ENCODE data around the gene ZBTB17.
"Not testable (repeated sequence)": the region's sequence is repeated elsewhere in the genome, so short reads cannot be mapped to it uniquely, and the experiment has no call there.

Gene ZBTB17

GRCh38 chr1:15926448-15926847, 49.5 kb downstream of the ZBTB17 start:
- not testable (repeated sequence) for H3K27ac ChIP-seq (replicated peaks; ENCODE audit: low read length); H3K27me3 ChIP-seq (ENCODE audit: control insufficient read depth in 3 of 3, insufficient read depth in 3 of 3, low read depth in 1 of 3, low read length in 3 of 3); H4K8ac ChIP-seq (ENCODE audit: low read depth, low read length); H3K18ac ChIP-seq (ENCODE audit: low read length); H2BK120ac ChIP-seq (ENCODE audit: low read depth, low read length); H3K9ac ChIP-seq (ENCODE audit: low read depth, low read length, poor library complexity); H2AK5ac ChIP-seq (ENCODE audit: low read depth, low read length); H3K4ac ChIP-seq (ENCODE audit: low read length); H3K4me1 ChIP-seq (ENCODE audit: control insufficient read depth in 2 of 2, insufficient read depth in 1 of 2, low read depth in 1 of 2, low read length in 2 of 2); H3K9me3 ChIP-seq (replicated peaks in 1 of 2; ENCODE audit: control insufficient read depth in 2 of 2, insufficient read depth in 1 of 2, low read depth in 1 of 2, low read length in 2 of 2); H3K4me2 ChIP-seq (ENCODE audit: insufficient read depth, low read length, poor library complexity, severe bottlenecking); H2BK5ac ChIP-seq (ENCODE audit: low read length); H2BK12ac ChIP-seq (ENCODE audit: low read length); H3K4me3 ChIP-seq (ENCODE audit: low read length in 2 of 2); H3K14ac ChIP-seq (ENCODE audit: low read length); H3K23ac ChIP-seq (ENCODE audit: low read depth, low read length, poor library complexity); H4K91ac ChIP-seq (ENCODE audit: low read depth, low read length, poor library complexity); H3K79me1 ChIP-seq (ENCODE audit: low read depth, low read length); H2AFZ ChIP-seq (ENCODE audit: low read length); DNase-seq (ENCODE audit: low spot score); H2BK15ac ChIP-seq (ENCODE audit: low read length)
- WGBS, 2 donors (ENCODE audit: extremely low coverage in 2 of 2, insufficient read length in 2 of 2, insufficient replicate concordance in 1 of 2) = no CpG with 5 or more reads among the region's 8 CpGs
- peaks cover 38 to 100% of the 10 kb centered on the region in 2 donors for H3K36me3 ChIP-seq (replicated peaks in 1 of 2; ENCODE audit: control insufficient read depth in 2 of 2, insufficient read depth in 2 of 2, low read length in 2 of 2)

DNA sequence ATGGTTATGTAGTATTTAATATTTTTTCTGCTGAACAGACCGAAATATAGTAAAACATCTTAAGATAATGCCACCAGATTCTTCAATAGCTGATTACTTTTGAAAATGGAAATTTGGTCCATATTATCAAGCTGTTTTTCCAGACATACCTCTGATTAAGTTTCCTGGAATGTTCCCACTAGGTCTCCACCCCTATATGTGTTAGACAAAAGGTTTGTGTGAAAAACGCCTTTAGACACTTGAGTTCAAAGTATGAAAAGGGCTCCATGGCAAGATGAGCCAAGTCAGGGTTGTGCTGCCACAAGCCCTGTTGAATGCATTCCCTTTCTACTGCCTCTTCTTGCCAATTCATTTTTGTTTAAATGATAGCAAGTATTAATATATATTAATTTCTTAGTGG, 52.7 kb downstream of the ZBTB17 start:
- Histone ChIP-seq H3K18ac (ENCODE audit: low read length) (no peak overlapping the region), H3K79me1 (ENCODE audit: low read depth, low read length) (no peaks in the 10 kb centered on the region), H4K8ac (ENCODE audit: low read depth, low read length) (no peak overlapping the region), H4K91ac (ENCODE audit: low read depth, low read length, poor library complexity) (no peak overlapping the region), H2AK5ac (ENCODE audit: low read depth, low read length) (no peak overlapping the region), H3K23ac (ENCODE audit: low read depth, low read length, poor library complexity) (no peak overlapping the region), H3K14ac (ENCODE audit: low read length) (no peak overlapping the region), H2BK15ac (ENCODE audit: low read length) (no peak overlapping the region), H2AFZ (ENCODE audit: low read length) (no peak overlapping the region), H3K9ac (ENCODE audit: low read depth, low read length, poor library complexity) (no peak overlapping the region), H3K27ac (replicated peaks; ENCODE audit: low read length) (no peak overlapping the region), H3K4me2 (ENCODE audit: insufficient read depth, low read length, poor library complexity, severe bottlenecking) (no peak overlapping the region), H3K4me3 (ENCODE audit: low read length in 2 of 2) (no peak overlapping the region), H2BK120ac (ENCODE audit: low read depth, low read length) (no peak overlapping the region), H3K9me3 (replicated peaks in 1 of 2; ENCODE audit: control insufficient read depth in 2 of 2, insufficient read depth in 1 of 2, low read depth in 1 of 2, low read length in 2 of 2) (no peaks in the 10 kb centered on the region), H3K27me3 (ENCODE audit: control insufficient read depth in 3 of 3, insufficient read depth in 3 of 3, low read depth in 1 of 3, low read length in 3 of 3) (no peaks in the 10 kb centered on the region), H2BK12ac (ENCODE audit: low read length) (no peak overlapping the region), H3K4me1 (ENCODE audit: control insufficient read depth in 2 of 2, insufficient read depth in 1 of 2, low read depth in 1 of 2, low read length in 2 of 2) (no peaks in the 10 kb centered on the region), H2BK5ac (ENCODE audit: low read length) (no peak overlapping the region), H3K36me3 (replicated peaks in 1 of 2; ENCODE audit: control insufficient read depth in 2 of 2, insufficient read depth in 2 of 2, low read length in 2 of 2) (peaks cover 22 to 100% of the 10 kb centered on the region in 2 donors), H3K4ac (ENCODE audit: low read length) (no peak overlapping the region)
- DNase-seq (ENCODE audit: low spot score) = no peak
- no CpG with 5 or more reads among the region's 2 CpGs for WGBS, 2 donors (ENCODE audit: extremely low coverage in 2 of 2, insufficient read length in 2 of 2, insufficient replicate concordance in 1 of 2)

DNA sequence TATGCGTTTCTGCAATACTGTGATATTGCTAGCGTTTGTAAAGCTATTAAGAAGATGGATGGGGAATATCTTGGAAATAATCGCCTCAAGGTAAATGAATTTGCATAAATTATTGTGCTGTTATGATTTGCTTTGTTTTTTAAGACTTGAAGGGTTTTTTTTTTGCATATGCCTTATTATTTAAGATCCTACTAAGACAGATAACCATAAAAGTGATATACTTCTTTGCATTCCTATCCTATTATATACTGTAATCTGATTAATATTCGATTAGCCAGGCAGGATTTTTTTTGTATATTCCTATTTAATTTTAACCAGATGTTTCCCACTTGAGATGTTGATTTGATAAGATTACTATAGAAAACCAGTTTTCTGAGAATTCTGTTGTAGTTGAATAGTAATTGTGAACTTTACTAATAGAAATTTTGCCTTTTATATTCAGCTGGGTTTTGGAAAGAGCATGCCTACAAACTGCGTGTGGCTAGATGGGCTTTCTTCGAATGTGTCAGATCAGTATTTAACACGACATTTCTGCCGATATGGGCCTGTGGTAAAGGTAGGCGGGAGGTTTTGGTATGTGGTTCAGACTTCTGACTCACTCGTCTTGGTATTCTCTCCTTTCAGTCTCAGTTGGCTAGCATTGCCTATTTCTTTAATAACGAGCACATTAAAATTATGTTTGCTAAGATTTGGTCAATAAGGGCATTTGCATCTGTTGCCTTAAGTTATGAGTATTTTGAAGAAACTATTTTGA, 56.8 kb downstream of the ZBTB17 start:
- no peak overlapping the region for H2BK15ac ChIP-seq (ENCODE audit: low read length)
- peaks cover 23 to 98% of the 10 kb centered on the region in 2 donors for H3K36me3 ChIP-seq (replicated peaks in 1 of 2; ENCODE audit: control insufficient read depth in 2 of 2, insufficient read depth in 2 of 2, low read length in 2 of 2)
- DNase-seq (ENCODE audit: low spot score) = no peak
- no peak overlapping the region for H2BK12ac ChIP-seq (ENCODE audit: low read length)
- no peak overlapping the region for H3K4ac ChIP-seq (ENCODE audit: low read length)
- no peak overlapping the region for H4K8ac ChIP-seq (ENCODE audit: low read depth, low read length)
- H3K9ac ChIP-seq (ENCODE audit: low read depth, low read length, poor library complexity) = no peak overlapping the region
- no peak overlapping the region for H3K14ac ChIP-seq (ENCODE audit: low read length)
- no peak overlapping the region for H2BK120ac ChIP-seq (ENCODE audit: low read depth, low read length)
- no peaks in the 10 kb centered on the region for H3K4me1 ChIP-seq (ENCODE audit: control insufficient read depth in 2 of 2, insufficient read depth in 1 of 2, low read depth in 1 of 2, low read length in 2 of 2)
- no peaks in the 10 kb centered on the region for H3K9me3 ChIP-seq (replicated peaks in 1 of 2; ENCODE audit: control insufficient read depth in 2 of 2, insufficient read depth in 1 of 2, low read depth in 1 of 2, low read length in 2 of 2)
- peaks cover 2% of the 10 kb centered on the region for H3K79me1 ChIP-seq (ENCODE audit: low read depth, low read length)
- no peak overlapping the region for H3K23ac ChIP-seq (ENCODE audit: low read depth, low read length, poor library complexity)
- H2AK5ac ChIP-seq (ENCODE audit: low read depth, low read length) = no peak overlapping the region
- WGBS, 2 donors (ENCODE audit: extremely low coverage in 2 of 2, insufficient read length in 2 of 2, insufficient replicate concordance in 1 of 2) = no CpG with 5 or more reads among the region's 11 CpGs
- no peak overlapping the region for H3K27ac ChIP-seq (replicated peaks; ENCODE audit: low read length)
- H4K91ac ChIP-seq (ENCODE audit: low read depth, low read length, poor library complexity) = no peak overlapping the region
- no peak overlapping the region for H3K4me3 ChIP-seq (ENCODE audit: low read length in 2 of 2)
- H3K27me3 ChIP-seq (ENCODE audit: control insufficient read depth in 3 of 3, insufficient read depth in 3 of 3, low read depth in 1 of 3, low read length in 3 of 3) = no peaks in the 10 kb centered on the region
- H3K4me2 ChIP-seq (ENCODE audit: insufficient read depth, low read length, poor library complexity, severe bottlenecking) = no peak overlapping the region
- H2BK5ac ChIP-seq (ENCODE audit: low read length) = no peak overlapping the region
- no peak overlapping the region for H2AFZ ChIP-seq (ENCODE audit: low read length)
- no peak overlapping the region for H3K18ac ChIP-seq (ENCODE audit: low read length)

DNA sequence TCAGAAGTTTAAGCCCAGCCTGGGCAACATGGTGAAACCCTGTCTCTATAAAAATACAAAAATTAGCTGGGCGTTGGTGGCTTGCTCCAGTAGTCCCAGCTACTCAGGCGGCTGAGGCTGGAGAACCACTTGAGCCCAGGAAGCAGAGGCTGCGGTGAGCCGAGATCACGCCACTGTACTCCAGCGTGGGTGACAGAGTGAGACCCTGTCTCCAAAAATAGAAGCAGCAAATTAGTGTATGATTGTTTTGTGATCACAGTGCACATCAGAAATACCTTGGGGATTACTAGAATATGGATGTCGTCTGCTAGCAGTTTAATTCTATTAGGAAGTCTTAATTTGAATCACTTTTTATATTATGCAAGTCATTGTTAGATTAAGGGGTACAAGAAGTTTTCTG, 59.0 kb downstream of the ZBTB17 start:
- Histone ChIP-seq H4K91ac (ENCODE audit: low read depth, low read length, poor library complexity) (no peak overlapping the region), H2BK12ac (ENCODE audit: low read length) (no peak overlapping the region), H2BK120ac (ENCODE audit: low read depth, low read length) (no peak overlapping the region), H3K4me1 (ENCODE audit: control insufficient read depth in 2 of 2, insufficient read depth in 1 of 2, low read depth in 1 of 2, low read length in 2 of 2) (no peaks in the 10 kb centered on the region), H3K18ac (ENCODE audit: low read length) (no peak overlapping the region), H3K4ac (ENCODE audit: low read length) (no peak overlapping the region), H2BK5ac (ENCODE audit: low read length) (no peak overlapping the region), H3K4me2 (ENCODE audit: insufficient read depth, low read length, poor library complexity, severe bottlenecking) (no peak overlapping the region), H3K23ac (ENCODE audit: low read depth, low read length, poor library complexity) (no peak overlapping the region), H3K9me3 (replicated peaks in 1 of 2; ENCODE audit: control insufficient read depth in 2 of 2, insufficient read depth in 1 of 2, low read depth in 1 of 2, low read length in 2 of 2) (no peaks in the 10 kb centered on the region), H3K14ac (ENCODE audit: low read length) (no peak overlapping the region), H3K9ac (ENCODE audit: low read depth, low read length, poor library complexity) (no peak overlapping the region), H2AFZ (ENCODE audit: low read length) (no peak overlapping the region), H3K79me1 (ENCODE audit: low read depth, low read length) (peaks cover 2% of the 10 kb centered on the region), H4K8ac (ENCODE audit: low read depth, low read length) (no peak overlapping the region), H2AK5ac (ENCODE audit: low read depth, low read length) (no peak overlapping the region), H3K27ac (replicated peaks; ENCODE audit: low read length) (no peak overlapping the region), H3K27me3 (ENCODE audit: control insufficient read depth in 3 of 3, insufficient read depth in 3 of 3, low read depth in 1 of 3, low read length in 3 of 3) (no peaks in the 10 kb centered on the region), H3K4me3 (ENCODE audit: low read length in 2 of 2) (no peak overlapping the region), H3K36me3 (replicated peaks in 1 of 2; ENCODE audit: control insufficient read depth in 2 of 2, insufficient read depth in 2 of 2, low read length in 2 of 2) (peaks cover 15 to 99% of the 10 kb centered on the region in 2 donors), H2BK15ac (ENCODE audit: low read length) (no peak overlapping the region)
- WGBS, 2 donors (ENCODE audit: extremely low coverage in 2 of 2, insufficient read length in 2 of 2, insufficient replicate concordance in 1 of 2) = no CpG with 5 or more reads among the region's 7 CpGs
- no peak for DNase-seq (ENCODE audit: low spot score)

Data from neuronal stem cell (in vitro differentiated cells).